SK-N-SH treated with all-trans-retinoic acid at 6 μM for 48 hours (cell line): ENCODE measurements around the gene MEOX1.

Experiments used
- ATAC-seq: fragments of 200-7000 bp; cut with Tn5 transposase; 3 replicates; pipeline ENCODE4 v1.9.1; 2020; ENCODE audit warnings: mild to moderate bottlenecking, moderate library complexity
- ARNTL ChIP-seq: fragments of 450-650 bp; formaldehyde crosslinking; IDR thresholded peaks from 2 replicates; pipeline ENCODE4 v1.5.0; 2020; ENCODE audit warnings: low read depth, mild to moderate bottlenecking, moderate library complexity, borderline replicate concordance
- BACH2 ChIP-seq: fragments of 250-450 bp; sonication (Bioruptor Pico); IDR thresholded peaks from 2 replicates; pipeline ENCODE4 v1.9.0; 2021; ENCODE audit warnings: mild to moderate bottlenecking, borderline replicate concordance
- CREB5 ChIP-seq: fragments of 250-450 bp; sonication (Bioruptor Pico); IDR thresholded peaks from 2 replicates; pipeline ENCODE4 v1.5.1; 2020; ENCODE audit warnings: low read depth, mild to moderate bottlenecking, moderate library complexity
- CSDC2 ChIP-seq: fragments of 250-450 bp; sonication (Bioruptor Pico); IDR thresholded peaks from 2 replicates; pipeline ENCODE4 v1.5.0; 2020; ENCODE audit warnings: mild to moderate bottlenecking, moderate library complexity
- CSRNP3 ChIP-seq: fragments of 250-450 bp; sonication (Bioruptor Pico); IDR thresholded peaks from 2 replicates; pipeline ENCODE4 v1.5.1; 2021; ENCODE audit warnings: mild to moderate bottlenecking, moderate library complexity
- ESRRG ChIP-seq: fragments of 250-450 bp; sonication (Bioruptor Pico); IDR thresholded peaks from 2 replicates; pipeline ENCODE4 v1.6.1; 2021; ENCODE audit warnings: mild to moderate bottlenecking
- GLIS3 ChIP-seq: fragments of 250-450 bp; sonication (Bioruptor Pico); IDR thresholded peaks from 2 replicates; pipeline ENCODE4 v1.5.0; 2020; ENCODE audit warnings: mild to moderate bottlenecking, moderate library complexity
- ISL1 ChIP-seq: fragments of 250-450 bp; sonication (Bioruptor Pico); IDR thresholded peaks from 2 replicates; pipeline ENCODE4 v2.1.2; 2022; ENCODE audit warnings: mild to moderate bottlenecking, moderate library complexity
- PATZ1 ChIP-seq: fragments of 250-450 bp; sonication (Bioruptor Pico); IDR thresholded peaks from 2 replicates; pipeline ENCODE4 v1.8.0; 2020; ENCODE audit warnings: mild to moderate bottlenecking, moderate library complexity, borderline replicate concordance
- POU6F1 ChIP-seq: fragments of 250-450 bp; sonication (Bioruptor Pico); IDR thresholded peaks from 2 replicates; pipeline ENCODE4 v1.8.0; 2021; ENCODE audit warnings: low read depth, mild to moderate bottlenecking, moderate library complexity, borderline replicate concordance
- RARB ChIP-seq: fragments of 250-450 bp; sonication (Bioruptor Pico); IDR thresholded peaks from 2 replicates; pipeline ENCODE4 v1.8.0; 2021; ENCODE audit warnings: mild to moderate bottlenecking, moderate library complexity
- TCF4 ChIP-seq: fragments of 250-450 bp; sonication (Bioruptor Pico); IDR thresholded peaks from 2 replicates; pipeline ENCODE4 v1.8.0; 2021; ENCODE audit warnings: mild to moderate bottlenecking, moderate library complexity, borderline replicate concordance
- TOX ChIP-seq: fragments of 250-450 bp; sonication (Bioruptor Pico); IDR thresholded peaks from 2 replicates; pipeline ENCODE4 v1.8.0; 2021; ENCODE audit warnings: mild to moderate bottlenecking, moderate library complexity, borderline replicate concordance
- TSHZ2 ChIP-seq: fragments of 250-450 bp; sonication (Bioruptor Pico); IDR thresholded peaks from 2 replicates; pipeline ENCODE4 v1.5.0; 2020; ENCODE audit warnings: mild to moderate bottlenecking, moderate library complexity
- ZC3H10 ChIP-seq: fragments of 250-450 bp; sonication (Bioruptor Pico); IDR thresholded peaks from 2 replicates; pipeline ENCODE4 v1.5.1; 2021; ENCODE audit warnings: mild to moderate bottlenecking, moderate library complexity
- ZFP3 ChIP-seq: fragments of 250-450 bp; sonication (Bioruptor Pico); IDR thresholded peaks from 2 replicates; pipeline ENCODE4 v1.5.0; 2020; ENCODE audit warnings: mild to moderate bottlenecking, moderate library complexity
- ZFP30 ChIP-seq: fragments of 450-650 bp; formaldehyde crosslinking; IDR thresholded peaks from 2 replicates; pipeline ENCODE4 v1.5.0; 2022; ENCODE audit warnings: mild to moderate bottlenecking, moderate library complexity
- ZNF565 ChIP-seq: fragments of 450-650 bp; formaldehyde crosslinking; conservative IDR thresholded peaks from 2 replicates; pipeline ENCODE4 v1.5.0; 2020; ENCODE audit warnings: low read depth, mild to moderate bottlenecking, moderate library complexity
- ZNF70 ChIP-seq: fragments of 450-650 bp; formaldehyde crosslinking; IDR thresholded peaks from 2 replicates; pipeline ENCODE4 v1.5.0; 2020; ENCODE audit warnings: mild to moderate bottlenecking, moderate library complexity
- ZNF8 ChIP-seq: fragments of 450-650 bp; formaldehyde crosslinking; IDR thresholded peaks from 2 replicates; pipeline ENCODE4 v1.5.0; 2020; ENCODE audit warnings: mild to moderate bottlenecking, moderate library complexity

Gene MEOX1

GRCh38 chr17:43671755-43672519 is 10.2 kb upstream of the MEOX1 start:
- no peak for TF ChIP-seq ZNF70 (CRISPR knock-in tag)
- TF ChIP-seq CSDC2 = no peak
- TF ChIP-seq RARB (CRISPR knock-in tag) = no peak
- no peak for TF ChIP-seq ESRRG
- TF ChIP-seq ARNTL (CRISPR knock-in tag) = no peak
- TF ChIP-seq BACH2 (CRISPR knock-in tag) = no peak
- TF ChIP-seq CREB5 = no peak
- no peak for TF ChIP-seq ZFP30 (CRISPR knock-in tag)
- no peak for ATAC-seq

GRCh38 chr17:43671031-43671692 is 9.4 kb upstream of the MEOX1 start:
- TF ChIP-seq ZC3H10 (CRISPR knock-in tag) = no peak
- no peak for TF ChIP-seq CREB5
- TF ChIP-seq RARB (CRISPR knock-in tag) = no peak
- no peak for TF ChIP-seq ARNTL (CRISPR knock-in tag)
- TF ChIP-seq PATZ1 (CRISPR knock-in tag) = no peak
- no peak for TF ChIP-seq BACH2 (CRISPR knock-in tag)
- TF ChIP-seq TCF4 (CRISPR knock-in tag) = no peak
- no peak for TF ChIP-seq CSRNP3 (CRISPR knock-in tag)
- TF ChIP-seq TSHZ2 (CRISPR knock-in tag) = no peak
- no peak for TF ChIP-seq ZFP3 (CRISPR knock-in tag)
- TF ChIP-seq POU6F1 (CRISPR knock-in tag) = no peak
- no peak for TF ChIP-seq ESRRG
- no peak for TF ChIP-seq ZNF8 (CRISPR knock-in tag)
- no peak for TF ChIP-seq ZNF565 (CRISPR knock-in tag)
- TF ChIP-seq CSDC2 = no peak
- no peak for TF ChIP-seq TOX (CRISPR knock-in tag)
- TF ChIP-seq ISL1 = no peak
- TF ChIP-seq GLIS3 (CRISPR knock-in tag) = no peak
- ATAC-seq = no peak
